OCI-M2 (cell line): Measurements from ENCODE around the gene ZBTB33.

Experiments used
- DNase-seq: peaks from one replicate; lab custom pipeline; 2025; ENCODE audit not compliant: unreplicated experiment; lab: John Stamatoyannopoulos, UW

The ZBTB33 gene

GRCh38 chrX:120304256-120304655, 53.6 kb downstream of the ZBTB33 start:
- no peak for DNase-seq

DNA sequence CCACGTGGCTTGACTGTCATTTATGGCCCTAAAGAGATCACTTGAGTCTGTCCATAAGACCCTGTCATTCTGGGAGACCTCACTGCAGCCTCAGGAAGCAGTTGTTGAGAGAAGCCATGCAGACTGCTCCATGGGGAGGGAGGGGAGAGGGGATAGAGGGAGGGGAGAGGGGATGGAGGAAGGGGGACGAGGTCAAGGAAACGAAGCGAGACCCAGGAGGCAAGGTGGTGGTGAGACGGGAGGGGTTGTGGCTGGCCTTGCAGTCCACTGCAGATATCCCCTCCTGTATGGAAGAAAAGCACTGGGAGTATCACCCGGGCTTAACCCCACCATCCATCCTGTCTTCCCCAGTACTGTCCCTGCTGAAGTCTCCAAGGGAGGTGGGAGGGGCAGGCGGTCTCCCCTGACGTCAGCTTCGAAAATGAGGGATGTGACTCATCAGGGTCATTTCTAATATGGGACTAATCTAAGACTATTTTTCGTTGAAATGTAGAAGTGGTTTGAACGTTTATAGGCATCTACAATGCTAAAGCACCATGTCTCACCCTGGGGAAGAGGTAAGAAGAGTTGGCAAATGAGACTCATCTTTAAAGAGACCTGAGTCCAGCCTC, 55.0 kb downstream of the ZBTB33 start:
- no peak for DNase-seq

DNA sequence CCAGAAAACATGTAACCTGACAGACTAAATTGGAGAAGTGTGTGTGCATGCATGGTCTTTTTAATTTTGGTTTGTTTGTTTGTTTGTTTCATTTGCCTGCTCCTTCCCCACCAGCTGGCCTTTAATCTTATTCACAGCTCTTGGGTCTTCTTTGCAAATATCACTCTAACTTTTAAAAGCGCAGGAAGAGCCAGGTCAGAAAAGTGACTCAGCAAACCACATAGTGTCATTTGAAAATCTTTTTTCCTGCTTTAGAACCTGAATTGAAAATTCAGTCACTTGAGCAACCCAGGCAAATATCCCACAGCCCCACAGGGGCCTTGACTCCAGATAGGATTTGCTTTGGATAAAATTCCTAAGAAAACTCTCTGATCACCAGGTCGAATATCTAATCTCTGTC, 56.0 kb downstream of the ZBTB33 start:
- DNase-seq: no peak
